NCI-H2081 (cell line): ENCODE results near the gene KIF3B.
"Not testable (repeated sequence)": the region's sequence is repeated elsewhere in the genome, so short reads cannot be mapped to it uniquely, and the experiment has no call there.

ENCODE experiments used
- DNase-seq, 2 experiments: peaks; one replicate each; lab custom pipeline; 2025; lab: John Stamatoyannopoulos, UW

The KIF3B gene

GRCh38 chr20:32296412-32296811 is 19.0 kb downstream of the KIF3B start:
- no peak for DNase-seq

- DNase-seq = no peak
Measured at GRCh38 chr20:32296819-32297420, 19.5 kb downstream of the KIF3B start.

- DNase-seq = no peak
Measured at GRCh38 chr20:32297439-32297838, 20.0 kb downstream of the KIF3B start.

- no peak for DNase-seq
Measured at GRCh38 chr20:32300647-32301046, 23.2 kb downstream of the KIF3B start.

GRCh38 chr20:32301719-32302506 is 24.5 kb downstream of the KIF3B start:
- no peak for DNase-seq

GRCh38 chr20:32302507-32302872 is 25.0 kb downstream of the KIF3B start:
- DNase-seq = no peak

- no peak for DNase-seq
Measured at GRCh38 chr20:32304131-32304746, 26.8 kb downstream of the KIF3B start.

- no peak for DNase-seq
Measured at GRCh38 chr20:32312718-32313424, 35.4 kb downstream of the KIF3B start.

GRCh38 chr20:32314768-32315167 is 37.3 kb downstream of the KIF3B start:
- no peak for DNase-seq

- DNase-seq = no peak
Measured at GRCh38 chr20:32315399-32315798, 37.9 kb downstream of the KIF3B start.

- DNase-seq = no peak
Measured at GRCh38 chr20:32315891-32316290, 38.4 kb downstream of the KIF3B start.

- DNase-seq = no peak
Measured at GRCh38 chr20:32316667-32317066, 39.2 kb downstream of the KIF3B start.

- no peak for DNase-seq
Measured at GRCh38 chr20:32319100-32319499, 41.6 kb downstream of the KIF3B start.

GRCh38 chr20:32320305-32320704 is 42.9 kb downstream of the KIF3B start:
- no peak for DNase-seq

- DNase-seq = no peak
Measured at GRCh38 chr20:32321390-32321789, 43.9 kb downstream of the KIF3B start.

GRCh38 chr20:32322260-32322659 is 44.8 kb downstream of the KIF3B start:
- not testable (repeated sequence) for DNase-seq

- not testable (repeated sequence) for DNase-seq
Measured at GRCh38 chr20:32323761-32324160, 46.3 kb downstream of the KIF3B start.

- DNase-seq = peak; percentile 65 to 83
Measured at GRCh38 chr20:32325706-32326503, 48.5 kb downstream of the KIF3B start.

GRCh38 chr20:32326504-32326845 is 49.0 kb downstream of the KIF3B start:
- peak; percentile 50 to 68 for DNase-seq

GRCh38 chr20:32327087-32327681 is 49.7 kb downstream of the KIF3B start:
- no peak for DNase-seq

- peak in 1 of 2 experiments; percentile 6 for DNase-seq
Measured at GRCh38 chr20:32329817-32330554, 52.5 kb downstream of the KIF3B start.
